ENCODE data around the gene KEAP1.

DNA sequence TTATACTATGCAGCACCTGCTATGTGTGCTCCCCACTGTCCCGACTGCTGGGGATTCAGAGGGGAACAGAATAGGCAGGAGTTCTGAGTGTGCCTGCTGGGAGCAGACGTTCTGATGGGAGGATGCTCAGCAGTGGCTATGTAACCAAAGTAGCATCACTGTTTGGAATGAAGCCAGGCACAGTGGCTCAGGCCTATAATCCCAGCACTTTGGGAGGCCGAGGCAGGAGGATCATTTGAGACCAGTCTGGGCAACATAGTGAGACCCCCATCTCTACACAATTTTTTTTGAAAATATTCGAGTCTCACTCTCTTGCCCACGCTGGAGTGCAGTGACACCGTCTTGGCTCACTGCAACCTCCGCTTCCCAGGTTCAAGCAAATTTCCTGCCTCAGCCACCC lies 46.6 kb upstream of the KEAP1 start:
- TF ChIP-seq EZH2phosphoT487 (conservative IDR thresholded peaks at IDR 0.05; ENCODE audit: low read length) (no peak), CTCF (IDR thresholded peaks at IDR 0.05; ENCODE audit: insufficient read depth, low read length, poor library complexity, severe bottlenecking) (no peak)
